GM12865 (cell line): ENCODE data around the gene RAB3D.

Experiments used
- DNase-seq: peaks from one replicate; pipeline ENCODE4 v3.0.0; 2010; ENCODE audit warnings: low read depth
- H3K4me3 ChIP-seq: 2 replicates; pipeline ENCODE4 v1.5.1; 2011; ENCODE audit warnings: mild to moderate bottlenecking, low read depth, low read length, control low read depth
- TF ChIP-seq, protein P1 (sequence below): IDR thresholded peaks from 2 replicates; pipeline ENCODE4 v1.5.1; 2011; ENCODE audit warnings: low read length, control low read depth, low read depth, inconsistent platforms; ENCODE audit not compliant: insufficient read depth; ENCODE audit errors: missing control alignments

RAB3D gene

GRCh38 chr19:11304936-11305335 lies 34.5 kb downstream of the RAB3D start:
- TF ChIP-seq, protein P1, sequence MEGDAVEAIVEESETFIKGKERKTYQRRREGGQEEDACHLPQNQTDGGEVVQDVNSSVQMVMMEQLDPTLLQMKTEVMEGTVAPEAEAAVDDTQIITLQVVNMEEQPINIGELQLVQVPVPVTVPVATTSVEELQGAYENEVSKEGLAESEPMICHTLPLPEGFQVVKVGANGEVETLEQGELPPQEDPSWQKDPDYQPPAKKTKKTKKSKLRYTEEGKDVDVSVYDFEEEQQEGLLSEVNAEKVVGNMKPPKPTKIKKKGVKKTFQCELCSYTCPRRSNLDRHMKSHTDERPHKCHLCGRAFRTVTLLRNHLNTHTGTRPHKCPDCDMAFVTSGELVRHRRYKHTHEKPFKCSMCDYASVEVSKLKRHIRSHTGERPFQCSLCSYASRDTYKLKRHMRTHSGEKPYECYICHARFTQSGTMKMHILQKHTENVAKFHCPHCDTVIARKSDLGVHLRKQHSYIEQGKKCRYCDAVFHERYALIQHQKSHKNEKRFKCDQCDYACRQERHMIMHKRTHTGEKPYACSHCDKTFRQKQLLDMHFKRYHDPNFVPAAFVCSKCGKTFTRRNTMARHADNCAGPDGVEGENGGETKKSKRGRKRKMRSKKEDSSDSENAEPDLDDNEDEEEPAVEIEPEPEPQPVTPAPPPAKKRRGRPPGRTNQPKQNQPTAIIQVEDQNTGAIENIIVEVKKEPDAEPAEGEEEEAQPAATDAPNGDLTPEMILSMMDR, result no peak
- no peak for DNase-seq

DNA sequence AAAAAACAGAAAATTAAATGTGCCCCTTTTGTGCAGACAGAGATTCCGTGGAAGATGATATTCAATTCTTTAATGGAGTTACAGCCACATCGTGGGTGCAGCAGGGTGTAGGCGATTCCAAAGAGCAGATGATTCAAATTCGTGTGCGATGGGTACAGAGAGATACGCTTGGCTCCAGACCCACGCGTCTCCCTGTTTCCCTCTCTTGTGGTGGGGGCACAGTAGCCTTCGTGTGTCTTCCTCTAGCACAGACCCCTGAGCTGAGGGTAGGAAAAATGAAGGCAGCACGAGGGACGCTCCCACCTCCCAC lies 38.7 kb downstream of the RAB3D start:
- TF ChIP-seq, protein P1, result no peak
- no peak for DNase-seq
- no peak overlapping the region for H3K4me3 ChIP-seq

More at GRCh38 chr19:11304936-11305335, 34.5 kb downstream of the RAB3D start:
- no peak overlapping the region for H3K4me3 ChIP-seq

DNA sequence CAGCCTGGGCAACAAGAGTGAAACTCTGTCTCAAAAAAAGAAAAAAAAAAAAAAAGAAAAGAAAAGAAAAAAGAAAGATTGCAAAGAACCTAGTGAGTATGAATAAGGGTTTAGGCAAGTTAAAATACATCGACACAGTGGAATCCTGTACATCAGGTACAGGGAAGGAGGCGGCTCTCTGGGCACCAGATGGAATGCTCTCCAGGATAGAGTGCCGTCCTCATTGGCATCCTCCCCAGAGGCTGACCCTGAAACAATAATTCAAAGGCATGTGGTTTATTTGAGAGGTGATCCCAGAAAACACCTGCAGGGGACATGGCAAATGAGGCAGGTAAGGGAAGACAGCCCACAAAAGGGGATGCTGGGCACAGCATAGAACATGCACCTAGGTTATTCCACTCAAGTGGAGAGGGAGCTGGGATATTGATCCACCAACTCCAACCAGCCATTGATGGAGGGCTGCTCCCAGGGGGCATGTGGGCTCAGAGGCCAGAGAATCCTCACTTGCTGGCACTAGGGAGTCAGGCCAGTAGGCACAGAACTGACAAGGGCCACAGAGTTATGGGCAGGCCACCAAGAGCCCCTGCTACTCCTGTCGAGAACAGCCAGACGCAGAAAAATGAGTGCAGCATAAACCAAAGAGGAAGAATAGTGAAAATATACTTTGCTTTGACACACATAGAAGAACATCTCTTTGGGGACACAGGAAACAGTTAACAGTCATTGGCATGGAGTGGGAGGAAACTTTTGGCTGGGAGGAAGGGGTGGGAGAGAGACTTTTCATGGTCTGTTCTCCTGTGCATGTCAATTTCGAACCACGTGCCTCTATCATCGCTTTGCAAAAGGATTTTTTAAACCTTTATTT lies 39.3 kb downstream of the RAB3D start:
- TF ChIP-seq, protein P1, result no peak
- no peak overlapping the region for H3K4me3 ChIP-seq
- DNase-seq, result no peak

GRCh38 chr19:11296264-11296663 lies 43.2 kb downstream of the RAB3D start:
- no peak for DNase-seq
- H3K4me3 ChIP-seq, result no peak overlapping the region
- TF ChIP-seq, protein P1, result no peak

DNA sequence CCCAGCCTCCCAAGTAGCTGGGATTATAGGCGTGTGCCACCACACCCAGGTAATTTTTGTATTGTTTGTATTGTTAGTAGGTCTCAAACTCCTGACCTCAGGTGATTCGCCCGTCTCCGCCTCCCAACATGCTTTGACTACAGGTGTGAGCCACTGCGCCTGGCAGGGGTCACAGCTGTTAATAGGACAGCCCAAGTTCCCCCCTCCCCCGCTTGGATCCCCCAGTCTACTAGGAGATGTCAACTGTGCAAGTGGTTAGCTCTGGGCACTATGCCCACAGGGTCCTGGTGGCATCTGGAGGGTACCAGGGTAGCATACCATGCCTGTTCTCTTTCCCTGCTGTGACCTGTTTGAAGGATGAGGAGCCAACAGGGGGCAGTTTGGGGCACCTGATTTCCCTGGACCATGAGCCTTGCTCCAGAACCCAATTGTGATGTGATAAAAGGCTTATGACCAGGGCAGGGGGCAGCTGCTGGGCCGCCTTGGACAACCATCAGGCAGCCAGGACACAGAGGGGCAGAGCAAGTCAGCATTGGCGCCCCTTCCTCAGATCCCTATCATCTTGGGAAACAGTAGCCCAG lies 43.7 kb downstream of the RAB3D start, which contains the start of gene TSPAN16:
Gene TSPAN16, plus strand, starts transcription at position 496 of the 581 bp plus-strand sequence. CDS start 138 bp downstream, outside the sequence.
- H3K4me3 ChIP-seq, result no peak within 1 kb of the TSS
- no peak for DNase-seq
- TF ChIP-seq, protein P1, result no peak

GRCh38 chr19:11295180-11295579 lies 44.3 kb downstream of the RAB3D start:
- TF ChIP-seq, protein P1, result no peak
- no peak for DNase-seq
- H3K4me3 ChIP-seq, result no peak overlapping the region
